T-helper 1 cell (primary cell): ENCODE data around the gene EMILIN2.

Experiments used
- DNase-seq, 5 donors: peaks; one replicate each; pipeline ENCODE4 v3.0.0-alpha.2; 2012 to 2020

Gene EMILIN2

DNA sequence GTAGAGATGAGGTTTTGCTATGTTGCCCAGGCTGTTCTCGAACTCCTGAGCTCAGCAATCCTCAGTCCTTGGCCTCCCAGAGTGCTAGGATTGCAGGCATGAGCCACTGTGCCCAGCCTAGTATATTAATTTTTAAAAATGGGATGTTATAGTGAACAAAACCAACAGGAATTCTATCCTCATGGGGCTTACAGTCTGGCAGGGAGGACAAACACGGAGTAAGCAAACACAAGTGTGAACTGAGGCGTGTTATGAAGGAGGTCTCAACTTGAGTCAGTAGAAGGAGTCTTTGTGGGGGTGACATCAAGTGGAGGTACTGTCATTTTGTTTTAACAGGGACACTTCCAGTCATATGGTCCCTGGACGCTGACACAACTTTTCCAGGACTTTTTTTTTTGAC lies 33.1 kb downstream of the EMILIN2 start:
- DNase-seq: no peak

DNA sequence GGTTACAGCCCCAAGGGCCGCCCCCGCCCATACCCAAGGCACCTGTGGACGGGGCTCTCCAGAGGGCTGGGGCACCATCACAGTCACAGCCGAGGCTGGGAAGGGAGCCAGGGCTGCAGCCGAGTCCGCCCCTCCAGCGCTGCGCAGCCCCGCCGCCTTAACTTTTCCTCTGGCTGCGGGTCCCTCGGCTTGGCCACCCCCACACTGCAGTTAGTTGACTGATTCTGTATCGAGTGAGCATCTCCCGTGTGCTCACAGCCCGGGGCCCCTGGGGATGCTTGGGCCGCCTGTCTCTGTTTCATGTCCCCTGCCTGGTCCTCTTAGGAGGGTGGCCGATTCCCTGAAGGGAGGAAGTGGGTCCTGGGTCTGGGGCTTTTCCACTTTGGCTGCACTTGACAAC lies 33.7 kb downstream of the EMILIN2 start:
- DNase-seq: no peak

DNA sequence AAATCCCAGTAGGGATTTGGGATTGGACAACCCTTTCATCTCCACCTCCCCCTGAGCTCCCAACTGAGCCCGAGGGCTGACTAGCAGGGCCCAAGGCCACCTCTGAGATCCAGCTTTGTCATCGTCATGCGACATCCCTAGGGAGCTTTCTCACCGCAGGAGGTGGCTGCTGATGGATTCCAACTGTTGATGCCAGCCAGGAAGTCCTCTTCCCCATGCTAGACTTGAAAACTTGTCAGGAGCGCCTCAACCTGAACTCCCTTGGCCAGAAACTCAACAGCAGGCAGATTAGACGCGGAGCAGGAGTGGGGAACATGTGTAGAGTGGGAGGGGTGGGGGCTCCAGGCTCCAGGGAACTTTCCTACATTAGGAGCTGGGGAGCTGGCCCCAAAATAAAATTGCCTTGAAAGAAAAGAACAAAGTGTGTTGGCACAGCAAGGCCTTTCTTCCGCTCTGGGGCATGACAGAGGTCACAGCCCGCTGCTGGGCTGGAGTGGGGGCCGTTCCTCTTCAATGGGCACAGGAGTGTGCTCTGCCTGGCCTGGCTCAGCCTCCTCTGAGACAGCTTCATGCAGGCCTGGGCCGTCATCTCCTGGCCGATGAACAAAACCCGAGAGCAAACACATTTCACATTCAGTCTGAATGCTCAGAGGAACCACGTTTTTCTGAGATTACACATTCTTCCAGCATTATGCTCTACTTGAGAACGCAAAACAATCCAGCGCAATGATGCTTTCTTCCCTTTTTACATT lies 34.5 kb downstream of the EMILIN2 start:
- no peak for DNase-seq

DNA sequence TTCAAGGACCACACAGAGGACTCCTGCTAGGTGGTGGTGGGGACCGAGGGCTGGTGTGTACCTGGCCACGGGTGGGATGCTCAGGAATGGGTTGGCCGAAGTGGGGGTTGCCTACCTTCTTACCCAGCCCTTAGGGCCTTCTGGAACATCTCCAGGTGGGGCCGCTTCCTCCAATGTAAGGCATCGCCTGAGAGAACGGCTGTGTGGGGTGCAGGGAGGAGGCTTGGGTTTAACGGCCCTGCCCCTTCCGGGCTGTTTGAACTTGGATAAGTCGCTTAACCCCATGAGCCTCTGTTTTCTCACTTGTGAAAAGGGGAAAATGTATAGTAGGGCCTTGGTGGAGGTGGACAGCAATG lies 35.0 kb downstream of the EMILIN2 start:
- DNase-seq: peak in 1 of 5 donors; percentile 56

DNA sequence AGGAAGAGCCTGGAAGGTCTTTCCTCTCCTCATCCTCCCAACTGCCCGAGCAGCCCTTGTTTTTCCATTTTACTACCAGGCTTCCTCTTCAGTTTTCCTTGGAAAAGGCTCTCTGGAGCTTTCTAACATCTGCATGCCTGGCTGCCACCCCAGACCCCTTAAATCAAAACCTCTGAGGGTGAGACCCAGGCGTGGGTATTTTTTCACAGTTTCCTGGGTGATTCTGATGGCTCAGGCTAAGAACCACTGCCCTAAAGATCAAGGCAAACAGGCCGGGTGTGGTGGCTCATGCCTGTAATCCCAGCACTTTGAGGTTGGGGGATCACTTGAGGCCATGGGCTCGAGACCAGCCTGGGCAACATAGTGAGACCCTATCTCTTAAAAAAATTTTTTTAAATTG lies 35.4 kb downstream of the EMILIN2 start:
- DNase-seq: no peak

DNA sequence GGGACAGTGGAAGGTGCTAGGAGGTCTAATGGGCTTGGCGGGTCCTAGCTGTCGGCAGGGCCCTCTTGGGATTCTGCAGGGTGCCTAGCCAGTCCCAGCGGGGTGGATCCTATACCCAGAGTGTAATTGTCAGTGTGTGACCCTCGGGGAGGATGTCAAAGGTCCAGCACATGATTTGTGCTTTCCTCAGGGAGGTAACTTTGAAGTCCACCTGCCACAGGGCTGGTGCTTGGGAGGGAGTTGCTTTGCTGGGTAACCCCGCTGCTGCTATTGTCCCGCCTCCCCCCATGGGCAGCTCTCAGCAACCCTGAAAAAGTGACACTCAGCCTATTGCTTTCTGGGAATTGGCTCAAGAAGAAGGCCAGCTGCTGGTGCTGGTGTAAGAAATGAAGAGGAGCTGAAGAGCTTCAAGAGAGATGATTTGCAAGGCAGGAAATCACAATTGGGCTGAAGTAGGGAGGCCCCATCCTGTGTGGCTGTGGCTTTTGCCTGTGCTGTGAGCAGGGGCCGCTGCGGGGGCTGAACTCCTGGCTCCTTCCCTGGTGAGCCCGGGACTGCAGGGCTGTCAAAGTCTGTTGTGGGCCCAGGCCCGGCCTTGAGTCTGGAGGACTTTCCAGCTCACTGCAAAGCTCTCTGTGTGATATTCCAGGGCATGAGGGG lies 36.4 kb downstream of the EMILIN2 start:
- DNase-seq: peak in 1 of 5 donors; percentile 82

DNA sequence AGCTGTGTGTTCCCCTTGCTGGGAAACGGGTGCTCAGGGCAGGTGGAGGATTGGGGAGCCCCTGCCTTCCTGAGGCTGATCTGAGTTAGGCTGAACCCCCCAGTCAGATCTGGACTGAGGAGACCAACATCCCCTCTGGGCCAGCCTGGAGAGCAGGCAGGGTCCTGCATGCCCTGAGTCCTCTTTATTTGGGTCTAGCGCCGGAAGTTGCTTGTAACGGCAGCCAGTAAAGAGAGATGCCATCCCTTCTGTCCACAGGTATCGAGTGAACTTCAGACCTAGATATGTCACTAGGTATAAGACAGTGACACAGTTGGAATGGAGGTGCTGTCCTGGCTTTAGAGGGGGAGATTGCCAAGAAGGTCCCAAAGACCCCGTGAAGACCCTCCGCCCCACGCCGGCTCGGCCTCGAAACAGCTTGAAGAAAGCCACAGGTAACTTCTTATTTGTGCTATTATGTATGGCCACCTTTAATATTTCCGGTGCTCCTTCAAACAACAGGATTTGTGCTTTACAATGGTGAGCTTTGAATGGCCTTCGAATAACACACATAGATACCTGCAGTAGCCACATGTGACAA lies 38.0 kb downstream of the EMILIN2 start:
- no peak for DNase-seq

DNA sequence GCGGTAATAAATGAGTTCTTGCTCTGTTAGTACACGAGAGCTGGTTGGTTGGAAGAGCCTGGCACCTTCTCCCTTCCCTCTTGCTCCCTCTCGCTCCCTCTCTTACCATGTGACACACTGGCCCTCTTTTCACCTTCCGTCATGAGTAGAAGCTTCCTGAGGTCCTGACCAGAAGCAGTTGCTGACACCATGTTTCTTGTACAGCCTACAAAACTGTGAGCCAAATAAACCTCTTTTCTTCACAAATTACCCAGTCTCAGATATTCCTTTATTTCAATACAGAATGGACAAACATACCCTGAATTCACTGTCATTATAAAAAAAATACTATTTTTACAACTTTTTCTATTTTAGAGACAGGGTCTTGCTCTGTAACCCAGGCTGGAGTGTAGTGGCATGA lies 40.7 kb downstream of the EMILIN2 start:
- DNase-seq: no peak

DNA sequence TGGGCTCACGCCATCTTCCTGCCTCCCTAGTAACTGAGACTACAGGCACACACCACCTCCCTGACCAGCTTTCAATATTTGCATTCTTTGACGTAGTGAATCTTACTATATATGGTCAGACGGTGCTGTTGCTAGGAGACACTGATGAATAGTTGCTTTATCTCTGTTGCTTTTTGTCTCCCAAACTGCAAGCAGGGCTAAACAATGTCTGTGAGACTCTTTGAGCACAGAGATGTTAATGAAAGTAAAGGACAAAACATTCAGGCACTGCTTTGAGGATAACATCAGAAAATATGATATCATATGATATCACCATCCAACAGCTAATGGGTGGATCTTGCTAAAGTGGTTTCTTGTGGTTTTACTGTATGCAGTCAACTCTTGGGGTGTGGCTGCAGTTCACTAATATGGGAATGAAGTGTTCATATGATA lies 43.0 kb downstream of the EMILIN2 start:
- peak in 1 of 5 donors; percentile 61 for DNase-seq

DNA sequence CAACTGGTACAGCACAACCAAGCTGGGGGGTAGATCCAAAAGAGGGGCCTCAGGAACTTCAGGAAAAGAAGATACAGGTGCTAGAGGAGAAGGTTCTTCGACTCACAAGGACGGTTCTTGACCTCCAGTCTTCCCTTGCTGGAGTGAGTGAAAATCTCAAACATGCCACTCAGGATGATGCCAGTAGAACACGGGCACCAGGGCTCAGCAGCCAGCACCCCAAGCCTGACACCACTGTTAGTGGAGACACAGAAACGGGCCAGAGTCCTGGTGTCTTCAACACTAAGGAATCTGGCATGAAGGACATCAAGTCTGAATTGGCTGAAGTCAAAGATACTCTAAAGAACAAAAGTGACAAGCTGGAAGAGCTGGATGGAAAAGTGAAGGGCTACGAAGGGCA lies 43.8 kb downstream of the EMILIN2 start:
- no peak for DNase-seq

DNA sequence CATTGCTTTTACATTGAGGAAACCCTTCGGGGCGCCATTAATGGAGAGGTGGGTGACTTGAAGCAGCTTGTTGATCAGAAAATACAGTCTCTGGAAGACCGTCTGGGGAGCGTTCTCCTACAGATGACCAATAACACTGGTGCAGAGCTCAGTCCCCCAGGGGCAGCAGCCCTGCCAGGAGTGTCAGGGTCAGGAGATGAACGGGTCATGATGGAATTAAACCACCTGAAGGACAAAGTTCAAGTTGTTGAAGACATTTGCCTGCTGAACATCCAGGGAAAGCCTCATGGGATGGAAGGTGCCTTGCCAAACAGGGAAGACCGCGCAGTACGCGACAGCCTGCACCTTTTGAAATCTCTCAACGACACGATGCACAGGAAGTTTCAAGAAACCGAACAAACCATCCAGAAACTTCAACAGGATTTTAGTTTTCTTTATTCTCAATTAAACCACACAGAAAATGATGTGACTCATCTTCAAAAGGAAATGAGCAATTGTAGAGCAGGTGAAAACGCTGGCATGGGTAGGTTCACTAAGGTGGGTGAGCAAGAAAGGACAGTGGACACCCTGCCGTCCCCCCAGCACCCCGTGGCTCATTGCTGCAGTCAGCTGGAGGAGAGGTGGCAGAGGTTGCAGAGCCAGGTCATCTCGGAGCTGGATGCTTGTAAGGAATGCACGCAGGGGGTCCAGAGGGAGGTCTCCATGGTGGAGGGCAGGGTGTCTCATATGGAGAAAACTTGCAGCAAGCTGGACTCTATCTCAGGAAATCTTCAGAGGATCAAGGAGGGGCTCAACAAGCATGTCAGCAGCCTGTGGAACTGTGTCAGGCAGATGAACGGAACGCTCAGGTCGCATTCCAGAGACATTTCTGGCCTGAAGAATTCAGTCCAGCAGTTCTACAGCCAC lies 45.0 kb downstream of the EMILIN2 start:
- DNase-seq: peak in 1 of 5 donors; percentile 43

DNA sequence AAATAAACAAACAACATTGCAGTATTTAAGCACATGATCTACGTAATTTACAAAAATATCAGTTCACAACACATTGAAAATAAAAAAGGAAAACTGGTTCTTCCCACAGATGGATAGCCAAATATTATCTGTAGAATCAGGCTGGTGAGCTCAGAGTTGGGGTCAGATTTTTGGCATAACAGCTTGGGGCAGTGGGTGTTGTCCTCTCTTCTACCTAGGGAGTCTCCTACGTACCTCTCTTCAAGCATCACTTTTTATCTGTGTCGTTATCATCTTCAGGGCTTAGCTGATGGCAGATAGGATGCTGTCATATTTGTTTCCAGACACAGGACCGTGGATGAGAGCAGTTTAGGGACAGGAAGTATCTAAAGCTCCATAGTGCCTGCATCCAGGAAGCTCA lies 46.2 kb downstream of the EMILIN2 start:
- no peak for DNase-seq

DNA sequence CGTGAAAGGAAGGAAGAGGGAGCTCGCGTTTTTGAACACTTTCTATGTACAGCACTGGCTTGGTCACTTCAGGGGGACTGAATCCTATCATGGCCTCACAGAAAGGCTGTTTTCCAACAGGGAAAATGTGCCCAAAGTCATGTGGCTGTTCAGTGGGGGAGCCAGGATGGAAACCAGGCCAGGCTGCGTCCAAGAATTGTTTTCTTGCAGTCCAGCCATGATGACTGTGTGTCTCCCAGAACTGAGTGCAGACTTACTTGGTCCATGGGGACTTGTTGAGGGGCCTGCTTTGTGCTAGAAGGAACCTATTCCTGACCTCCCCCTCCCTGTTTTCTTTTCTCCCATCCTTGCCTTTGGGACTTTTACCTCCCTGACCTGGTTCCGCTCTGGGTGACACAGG lies 46.9 kb downstream of the EMILIN2 start:
- DNase-seq: no peak

DNA sequence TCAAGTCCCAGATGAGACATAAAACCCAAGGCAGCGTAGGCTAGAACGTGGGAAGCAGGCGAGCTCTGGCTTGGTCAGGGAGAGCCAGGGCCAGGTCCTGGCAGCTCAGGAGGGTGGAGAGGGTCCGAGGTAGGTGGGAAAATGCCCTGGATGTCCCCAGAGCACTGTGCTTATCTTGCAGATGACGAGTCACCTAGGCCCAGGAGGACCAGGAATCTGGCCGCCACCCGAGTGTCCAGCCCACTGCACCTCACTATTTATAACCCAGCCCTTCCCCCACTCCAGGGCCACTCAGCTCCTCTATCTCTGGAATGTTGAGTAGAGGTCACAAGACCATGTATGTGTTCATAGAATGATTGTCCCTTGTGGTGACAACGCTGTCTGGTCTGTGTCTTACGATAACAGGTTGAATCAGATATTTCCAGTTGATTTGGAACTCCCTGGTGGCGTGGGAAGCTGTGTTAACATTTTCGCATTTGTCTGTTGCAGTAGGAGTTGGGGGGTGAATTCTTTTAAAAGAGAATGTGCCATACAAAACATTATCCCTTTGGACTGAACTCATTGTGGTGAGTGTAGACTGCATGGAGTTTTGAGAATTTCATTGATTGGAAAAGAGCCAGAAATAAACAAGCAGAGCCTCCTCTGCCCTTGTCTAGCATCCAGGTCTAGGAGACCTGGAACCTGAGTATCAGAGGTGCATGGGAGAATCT lies 47.5 kb downstream of the EMILIN2 start:
- no peak for DNase-seq

DNA sequence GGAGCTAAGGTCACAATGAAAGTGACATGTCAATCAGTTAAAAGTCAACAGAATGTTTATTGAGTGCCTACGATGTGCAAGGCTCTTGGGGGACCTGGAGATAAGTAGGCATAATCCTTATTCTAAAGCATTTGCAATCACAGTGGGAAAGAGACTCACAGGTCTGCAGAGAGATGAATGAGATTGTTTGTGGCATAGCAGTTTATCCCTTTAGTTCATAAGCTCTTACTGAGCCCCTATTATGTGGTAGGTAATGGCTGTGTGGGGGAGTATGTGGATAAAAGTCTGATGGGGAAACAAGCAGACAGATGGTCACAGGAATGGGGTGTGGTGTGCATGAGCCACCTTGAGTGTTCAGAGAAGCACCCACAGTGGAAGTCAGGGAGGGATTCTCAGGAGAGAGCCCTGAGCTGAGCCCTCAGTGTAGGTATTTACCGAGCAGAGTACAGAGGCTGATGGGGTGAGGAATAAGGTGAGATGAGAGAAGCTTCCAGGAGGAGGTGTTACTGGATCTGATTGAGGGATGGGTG lies 48.1 kb downstream of the EMILIN2 start:
- DNase-seq: no peak

DNA sequence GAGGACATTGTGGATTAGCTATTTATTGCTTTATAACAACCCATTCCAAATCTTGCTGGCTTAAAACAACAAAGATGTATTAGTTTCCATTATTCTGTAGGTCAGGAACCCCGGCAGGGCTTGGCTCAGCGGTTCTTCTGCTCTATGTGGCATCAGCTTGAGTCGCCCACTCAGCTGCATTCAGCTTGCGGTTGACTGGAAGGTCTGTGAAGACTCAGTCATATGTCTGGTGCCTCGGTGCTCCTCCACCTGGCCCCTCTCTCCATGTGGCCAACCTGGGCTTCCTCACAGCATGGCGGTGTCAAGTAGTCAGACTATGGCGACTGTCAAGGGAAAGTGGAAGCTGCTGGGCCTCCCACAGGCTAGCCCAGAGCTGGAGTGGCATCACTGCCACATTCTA lies 48.6 kb downstream of the EMILIN2 start:
- DNase-seq: no peak

DNA sequence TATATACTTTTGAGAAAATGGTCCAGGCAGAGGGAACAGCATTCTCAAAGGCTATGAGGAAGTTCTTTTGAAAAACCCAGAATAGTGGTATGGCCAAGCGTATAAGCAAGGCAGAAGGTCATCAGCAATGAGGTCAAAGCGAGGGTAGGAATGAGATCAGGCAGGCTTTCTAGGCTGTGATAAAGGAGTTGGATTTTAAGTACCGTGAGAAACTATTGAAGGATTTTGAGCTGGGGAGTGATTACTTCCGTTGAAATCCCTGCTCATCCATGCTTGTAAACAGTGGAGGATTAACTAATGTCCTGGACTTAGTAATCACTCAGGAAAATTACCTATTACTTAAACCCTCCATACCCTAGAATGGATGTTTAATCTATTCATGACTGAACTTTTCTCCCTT lies 50.2 kb downstream of the EMILIN2 start:
- DNase-seq: no peak

DNA sequence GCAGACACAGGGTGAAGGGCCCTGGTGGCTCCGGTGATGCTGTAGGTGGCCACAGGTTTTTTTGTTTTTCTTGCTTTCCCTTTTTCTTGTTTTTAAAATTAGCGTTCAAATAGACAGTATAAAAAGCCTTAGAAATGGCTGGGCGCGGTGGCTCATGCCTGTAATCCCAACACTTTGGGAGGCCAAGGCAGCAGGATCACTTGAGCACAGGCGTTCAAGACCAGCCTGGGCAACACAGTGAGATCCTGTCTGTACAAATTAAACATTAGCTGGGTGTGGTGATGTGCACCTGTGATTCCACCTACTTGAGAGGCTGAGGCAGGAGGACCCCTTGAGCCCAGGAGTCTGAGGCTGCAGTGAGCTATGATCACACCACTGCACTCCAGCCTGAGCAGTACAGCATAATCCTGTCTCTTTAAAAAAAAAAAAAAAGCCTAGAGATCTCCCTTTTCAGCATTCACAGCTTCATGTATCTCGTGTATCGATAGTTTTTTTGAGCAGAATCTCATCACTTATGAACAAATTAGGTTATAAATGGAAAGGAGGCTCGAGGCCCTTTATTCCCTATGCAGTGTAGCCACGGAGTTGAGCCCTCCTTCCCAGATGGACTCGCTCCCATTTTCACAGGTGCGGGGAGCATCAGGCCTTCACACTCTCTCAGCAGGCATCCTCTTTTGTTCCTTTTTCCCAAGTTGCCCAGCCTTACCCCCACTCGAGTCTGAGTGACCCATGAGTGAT lies 50.8 kb downstream of the EMILIN2 start:
- no peak for DNase-seq

DNA sequence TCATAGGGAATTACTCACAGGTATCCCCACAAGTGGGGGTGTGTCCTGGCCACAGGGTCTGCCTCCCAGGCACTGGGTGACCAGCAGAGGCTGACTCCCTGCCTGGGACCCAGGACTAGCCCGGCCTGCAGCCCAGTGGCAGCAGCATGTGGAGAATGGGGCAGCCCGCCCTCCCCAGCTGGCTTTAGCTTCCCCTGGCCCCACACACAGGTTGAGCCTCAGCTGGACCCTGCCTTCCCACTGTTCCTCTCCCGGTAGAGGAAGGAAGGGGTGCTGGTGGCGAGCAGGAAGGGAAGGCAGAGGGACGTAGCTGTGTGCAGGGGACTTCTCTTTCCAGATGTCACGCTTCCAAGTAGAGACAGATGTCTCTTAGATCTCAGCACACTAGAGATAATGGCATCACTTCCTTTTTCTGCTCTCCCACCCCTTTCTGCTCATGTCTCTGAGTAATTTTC lies 51.4 kb downstream of the EMILIN2 start:
- DNase-seq: no peak

DNA sequence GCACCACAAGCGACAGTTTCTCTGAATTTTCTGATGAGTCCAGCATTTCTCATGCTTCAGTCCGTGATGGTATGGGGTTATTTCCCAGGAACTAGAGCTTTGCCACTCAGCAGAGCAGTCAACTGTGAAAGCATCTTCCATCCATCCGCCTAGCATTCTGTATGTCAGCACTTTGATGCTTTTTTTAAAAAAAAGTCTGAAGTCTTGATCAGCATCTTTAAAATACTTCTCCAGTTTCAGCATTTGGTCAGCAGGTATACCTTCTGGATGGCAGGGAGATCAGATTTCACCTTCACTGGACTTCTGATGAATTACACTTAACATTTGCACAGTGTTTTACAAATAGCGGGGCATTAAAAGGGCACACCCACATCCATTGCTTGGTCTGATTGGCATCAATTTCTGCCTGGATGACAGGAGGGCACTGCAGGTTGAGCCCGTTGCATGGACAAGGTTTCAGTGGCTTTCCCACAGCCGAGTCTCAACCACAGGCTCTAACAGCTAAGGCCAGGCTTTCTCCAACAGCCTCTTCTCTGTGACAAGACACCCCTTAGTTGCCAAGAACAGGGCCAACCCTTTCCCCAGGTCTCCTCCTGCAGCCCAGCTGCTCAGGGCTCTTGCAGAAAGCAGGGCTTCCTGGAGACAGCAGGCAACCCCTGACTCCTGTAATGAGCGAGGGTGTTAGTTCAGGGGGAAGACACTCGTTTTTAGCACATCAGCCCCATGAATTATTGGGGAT lies 54.0 kb downstream of the EMILIN2 start:
- no peak for DNase-seq
